HEK293T (cell line): ENCODE results near the gene SERPINA3.

Experiments used
- CTBP1 ChIP-seq: fragments of 450-650 bp; IDR thresholded peaks from 2 replicates; pipeline ENCODE4 v1.6.1; 2016; ENCODE audit warnings: borderline replicate concordance
- FOXK2 ChIP-seq: fragments of 450-650 bp; IDR thresholded peaks from 2 replicates; pipeline ENCODE4 v1.6.1; 2016; ENCODE audit warnings: mild to moderate bottlenecking
- LEF1 ChIP-seq: fragments of 450-650 bp; IDR thresholded peaks from 2 replicates; pipeline ENCODE4 v1.6.1; 2017; ENCODE audit warnings: mild to moderate bottlenecking, borderline replicate concordance
- NFRKB ChIP-seq: fragments of 450-650 bp; IDR thresholded peaks from 2 replicates; pipeline ENCODE4 v1.6.1; 2016; ENCODE audit warnings: mild to moderate bottlenecking, moderate library complexity
- SP1 ChIP-seq: fragments of 450-650 bp; IDR thresholded peaks from 2 replicates; pipeline ENCODE4 v1.6.1; 2017

- TF ChIP-seq CTBP1: no peak
- no peak for TF ChIP-seq FOXK2
- TF ChIP-seq SP1: no peak
- TF ChIP-seq LEF1: no peak
- no peak for TF ChIP-seq NFRKB
Observed at GRCh38 chr14:94582851-94583250, 29.3 kb upstream of the SERPINA3 start.
